HUES48 (cell line): ENCODE results near the gene FERMT3.
"Not testable (repeated sequence)": the region's sequence is repeated elsewhere in the genome, so short reads cannot be mapped to it uniquely, and the experiment has no call there.

Experiments used
- H3K27ac ChIP-seq: one replicate; pipeline ENCODE4 v1.7.0; 2013; ENCODE audit warnings: low read depth, low read length, inconsistent platforms
- H3K27me3 ChIP-seq: 2 replicates; pipeline ENCODE4 v1.6.1; 2013; ENCODE audit warnings: mild to moderate bottlenecking, low read length; ENCODE audit not compliant: control insufficient read depth, insufficient read depth
- H3K36me3 ChIP-seq: 2 replicates; pipeline ENCODE4 v1.6.1; 2013; ENCODE audit warnings: low read length; ENCODE audit not compliant: control insufficient read depth, insufficient read depth
- H3K4me1 ChIP-seq: 2 replicates; pipeline ENCODE4 v1.6.1; 2013; ENCODE audit warnings: mild to moderate bottlenecking, low read length; ENCODE audit not compliant: control insufficient read depth, insufficient read depth
- H3K4me3 ChIP-seq: 2 replicates; pipeline ENCODE4 v1.5.1; 2013; ENCODE audit warnings: mild to moderate bottlenecking, low read depth, low read length
- H3K9ac ChIP-seq: 2 replicates; pipeline ENCODE4 v1.6.1; 2013; ENCODE audit warnings: mild to moderate bottlenecking, low read depth, low read length, moderate library complexity
- H3K9me3 ChIP-seq: 2 replicates; pipeline ENCODE4 v1.6.1; 2013; ENCODE audit warnings: low read length; ENCODE audit not compliant: control insufficient read depth, insufficient read depth

FERMT3 gene

GRCh38 chr11:64245401-64245796 lies 38.9 kb downstream of the FERMT3 start:
- Histone ChIP-seq H3K9me3 (no peaks in the 10 kb centered on the region), H3K27me3 (no peaks in the 10 kb centered on the region), H3K4me3 (peak overlapping the region; percentile 93), H3K9ac (peak overlapping the region; percentile 81), H3K36me3 (peaks cover 16% of the 10 kb centered on the region), H3K4me1 (peaks cover 28% of the 10 kb centered on the region), H3K27ac (peak overlapping the region; percentile 86)

GRCh38 chr11:64245797-64246620 lies 39.5 kb downstream of the FERMT3 start:
- H3K4me3 ChIP-seq: peak overlapping the region; percentile 93
- peaks cover 34% of the 10 kb centered on the region for H3K4me1 ChIP-seq
- peak overlapping the region; percentile 86 for H3K27ac ChIP-seq
- H3K9me3 ChIP-seq: no peaks in the 10 kb centered on the region
- peak overlapping the region; percentile 81 for H3K9ac ChIP-seq
- peaks cover 16% of the 10 kb centered on the region for H3K36me3 ChIP-seq
- H3K27me3 ChIP-seq: no peaks in the 10 kb centered on the region

- H3K4me3 ChIP-seq: peak overlapping the region; percentile 93; the same call in 1 of the 2 replicates
- H3K27ac ChIP-seq: peak overlapping the region; percentile 86
- H3K9me3 ChIP-seq, H3K27me3 ChIP-seq: not testable (repeated sequence)
- H3K9ac ChIP-seq: peak overlapping the region; percentile 81; the same call in 1 of the 2 replicates
- H3K36me3 ChIP-seq: peaks cover 16% of the 10 kb centered on the region
- peaks cover 34% of the 10 kb centered on the region for H3K4me1 ChIP-seq
Measured at GRCh38 chr11:64246621-64246870, 40.0 kb downstream of the FERMT3 start.

GRCh38 chr11:64246871-64247728 lies 40.6 kb downstream of the FERMT3 start, which contains the start of gene PPP1R14B:
TSS of gene PPP1R14B (minus strand) at chr11:64246943. CDS start at chr11:64246673, 270 bp downstream.
- H3K9me3 ChIP-seq: no peaks in the 10 kb centered on the region
- H3K9ac ChIP-seq: peak within 1 kb of the TSS; percentile 81
- peak within 1 kb of the TSS; percentile 94 for H3K27ac ChIP-seq
- H3K36me3 ChIP-seq: peaks cover 16% of the 10 kb centered on the region
- peaks cover 34% of the 10 kb centered on the region for H3K4me1 ChIP-seq
- H3K4me3 ChIP-seq: peak within 1 kb of the TSS; percentile 93
- H3K27me3 ChIP-seq: no peaks in the 10 kb centered on the region

GRCh38 chr11:64247729-64248531 lies 41.4 kb downstream of the FERMT3 start:
- peak overlapping the region; percentile 94 for H3K27ac ChIP-seq
- no peaks in the 10 kb centered on the region for H3K27me3 ChIP-seq
- H3K9ac ChIP-seq: no peak overlapping the region
- no peaks in the 10 kb centered on the region for H3K9me3 ChIP-seq
- peaks cover 36% of the 10 kb centered on the region for H3K4me1 ChIP-seq
- peaks cover 16% of the 10 kb centered on the region for H3K36me3 ChIP-seq
- H3K4me3 ChIP-seq: peak overlapping the region; percentile 69

GRCh38 chr11:64248578-64248977 lies 42.1 kb downstream of the FERMT3 start:
- no peaks in the 10 kb centered on the region for H3K27me3 ChIP-seq
- peaks cover 13% of the 10 kb centered on the region for H3K36me3 ChIP-seq
- H3K27ac ChIP-seq: peak overlapping the region; percentile 94
- H3K9me3 ChIP-seq: no peaks in the 10 kb centered on the region
- no peak overlapping the region for H3K9ac ChIP-seq
- H3K4me3 ChIP-seq: 0 out of 2 replicates have a peak overlapping the region, but pooled peaks have one; percentile 3
- peaks cover 42% of the 10 kb centered on the region for H3K4me1 ChIP-seq

- 0 out of 2 replicates have a peak overlapping the region, but pooled peaks have one; percentile 3 for H3K4me3 ChIP-seq
- H3K27me3 ChIP-seq: no peaks in the 10 kb centered on the region
- H3K27ac ChIP-seq: peak overlapping the region; percentile 94
- H3K9ac ChIP-seq: no peak overlapping the region
- peaks cover 9% of the 10 kb centered on the region for H3K36me3 ChIP-seq
- peaks cover 42% of the 10 kb centered on the region for H3K4me1 ChIP-seq
- no peaks in the 10 kb centered on the region for H3K9me3 ChIP-seq
Measured at GRCh38 chr11:64249038-64249437, 42.5 kb downstream of the FERMT3 start.

- no peaks in the 10 kb centered on the region for H3K27me3 ChIP-seq
- peaks cover 42% of the 10 kb centered on the region for H3K4me1 ChIP-seq
- H3K4me3 ChIP-seq: peak overlapping the region; percentile 27; the same call in 1 of the 2 replicates
- peak overlapping the region; percentile 94 for H3K27ac ChIP-seq
- no peaks in the 10 kb centered on the region for H3K9me3 ChIP-seq
- no peak overlapping the region for H3K9ac ChIP-seq
- peaks cover 11% of the 10 kb centered on the region for H3K36me3 ChIP-seq
Measured at GRCh38 chr11:64249563-64250414, 43.3 kb downstream of the FERMT3 start.

- Histone ChIP-seq H3K4me1 (peaks cover 42% of the 10 kb centered on the region), H3K27me3 (no peaks in the 10 kb centered on the region), H3K27ac (peak overlapping the region; percentile 94), H3K36me3 (peaks cover 16% of the 10 kb centered on the region), H3K4me3 (peak overlapping the region; percentile 84), H3K9me3 (no peaks in the 10 kb centered on the region), H3K9ac (peak overlapping the region; percentile 60; the same call in 1 of the 2 replicates)
Measured at GRCh38 chr11:64250415-64251015, 44.0 kb downstream of the FERMT3 start.
